Tibial nerve (tissue), 4 donors: ENCODE data around the gene PAPPA. TPM values are rescaled to one million over a fixed set of nuclear protein-coding genes. Genes with fewer than 3 reads are reported as not detected.

Experiments used
- DNase-seq, 2 donors: peaks; one replicate each; pipeline ENCODE4 v3.0.0-alpha.2; 2019; ENCODE audit warnings: low spot score in 2 of 2
- H3K27ac ChIP-seq, 4 donors: fragments of 200-600 bp; sonication (generic) in 3 of 4; one replicate each; pipeline ENCODE4 v1.5.1; 2017 to 2019; ENCODE audit warnings: mild to moderate bottlenecking in 1 of 4
- H3K27me3 ChIP-seq, 2 donors: fragments of 200-600 bp; sonication (generic) in 1 of 2; one replicate each; pipeline versions ENCODE4 v1.5.1 to v1.6.0; 2017 to 2019
- H3K36me3 ChIP-seq, 3 donors: fragments of 200-600 bp; sonication (generic); one replicate each; pipeline ENCODE4 v1.5.1; 2018 to 2019
- H3K4me1 ChIP-seq, 4 donors: fragments of 200-600 bp; sonication (generic) in 3 of 4; one replicate each; pipeline ENCODE4 v1.5.1; 2017 to 2019
- H3K4me3 ChIP-seq, 4 donors: fragments of 200-600 bp; sonication (generic) in 3 of 4; one replicate each; pipeline ENCODE4 v1.5.1; 2017 to 2019; ENCODE audit warnings: mild to moderate bottlenecking in 1 of 4, moderate library complexity in 1 of 4
- H3K9me3 ChIP-seq, 4 donors: fragments of 200-600 bp; sonication (generic) in 3 of 4; one replicate each; pipeline ENCODE4 v1.5.1; 2017 to 2019
- EP300 ChIP-seq, 2 donors: sonication (generic); formaldehyde crosslinking; IDR thresholded peaks; one replicate each; pipeline ENCODE4 v1.6.1; 2017; ENCODE audit warnings: antibody characterized with exemption in 2 of 2, mild to moderate bottlenecking in 1 of 2
- POLR2A ChIP-seq, 2 donors: fragments of 450-650 bp; IDR thresholded peaks; one replicate each; pipeline ENCODE4 v1.6.1; 2017; ENCODE audit warnings: antibody characterized with exemption in 2 of 2, mild to moderate bottlenecking in 2 of 2, moderate library complexity in 2 of 2
- WGBS, 2 donors: methylation state at CpG; one replicate each; pipeline ENCODE4 v1.1.5; 2018; 5-methylcytosine and 5-hydroxymethylcytosine counted together
- total RNA-seq, 4 donors: library from RNA; depleted of rRNA; stranded (reverse); fragments of >200 nt; gene quantifications; one replicate each; pipeline ENCODE4 v1.1.0, GENCODE V29; 2016
- TF ChIP-seq, protein P1 (sequence below), 5 experiments: fragments of 200-600 bp in 3 of 5; fragments of 450-650 bp in 2 of 5; sonication (generic) in 3 of 5; IDR thresholded peaks; one replicate each; pipeline ENCODE4 v1.5.1; 2016 to 2019; ENCODE audit warnings: antibody characterized with exemption in 5 of 5, mild to moderate bottlenecking in 3 of 5, moderate library complexity in 2 of 5

PAPPA gene
- total RNA-seq, 4 donors from 2014 or later, result 1.0 to 8.1 (median 4.0) TPM

DNA sequence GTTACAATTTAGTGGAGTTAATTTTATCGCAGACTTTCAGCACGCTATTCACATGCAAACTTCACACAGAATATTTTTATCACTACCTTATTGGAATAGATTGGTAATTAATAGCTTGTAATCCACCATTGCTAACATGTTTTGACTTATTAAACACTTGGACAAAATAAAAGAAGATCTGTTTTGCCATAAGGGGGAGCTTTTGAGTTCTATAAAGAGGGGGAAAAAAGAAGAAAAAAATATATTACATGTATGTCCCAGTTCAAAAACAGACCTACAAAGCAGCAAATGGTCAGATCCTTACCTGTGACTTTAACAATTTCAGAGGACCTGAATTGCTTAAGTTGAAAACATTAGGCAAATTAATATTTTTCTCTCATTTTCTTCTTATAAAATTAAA is 1.2 kb upstream of the PAPPA start:
- TF ChIP-seq EP300 (IDR thresholded peaks at IDR 0.05) (no peak), POLR2A (IDR thresholded peaks at IDR 0.05) (no peak)
- TF ChIP-seq, protein P1, sequence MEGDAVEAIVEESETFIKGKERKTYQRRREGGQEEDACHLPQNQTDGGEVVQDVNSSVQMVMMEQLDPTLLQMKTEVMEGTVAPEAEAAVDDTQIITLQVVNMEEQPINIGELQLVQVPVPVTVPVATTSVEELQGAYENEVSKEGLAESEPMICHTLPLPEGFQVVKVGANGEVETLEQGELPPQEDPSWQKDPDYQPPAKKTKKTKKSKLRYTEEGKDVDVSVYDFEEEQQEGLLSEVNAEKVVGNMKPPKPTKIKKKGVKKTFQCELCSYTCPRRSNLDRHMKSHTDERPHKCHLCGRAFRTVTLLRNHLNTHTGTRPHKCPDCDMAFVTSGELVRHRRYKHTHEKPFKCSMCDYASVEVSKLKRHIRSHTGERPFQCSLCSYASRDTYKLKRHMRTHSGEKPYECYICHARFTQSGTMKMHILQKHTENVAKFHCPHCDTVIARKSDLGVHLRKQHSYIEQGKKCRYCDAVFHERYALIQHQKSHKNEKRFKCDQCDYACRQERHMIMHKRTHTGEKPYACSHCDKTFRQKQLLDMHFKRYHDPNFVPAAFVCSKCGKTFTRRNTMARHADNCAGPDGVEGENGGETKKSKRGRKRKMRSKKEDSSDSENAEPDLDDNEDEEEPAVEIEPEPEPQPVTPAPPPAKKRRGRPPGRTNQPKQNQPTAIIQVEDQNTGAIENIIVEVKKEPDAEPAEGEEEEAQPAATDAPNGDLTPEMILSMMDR (IDR thresholded peaks at IDR 0.05), result peak; percentile 22 to 32 (median 27)
- no peak for DNase-seq
- Histone ChIP-seq H3K36me3 (no peaks in the 10 kb centered on the region), H3K27me3 (peaks cover 0 to 16% of the 10 kb centered on the region in 2 donors), H3K4me1 (peaks cover 0 to 46% (median 0%) of the 10 kb centered on the region in 4 donors), H3K9me3 (no peaks in the 10 kb centered on the region), H3K27ac (peak overlapping the region in 3 of 4 donors; percentile 36 to 88 (median 83)), H3K4me3 (no peak overlapping the region)
- 41 to 46% methylated on average over 2 of the region's 2 CpGs for WGBS, 2 donors

DNA sequence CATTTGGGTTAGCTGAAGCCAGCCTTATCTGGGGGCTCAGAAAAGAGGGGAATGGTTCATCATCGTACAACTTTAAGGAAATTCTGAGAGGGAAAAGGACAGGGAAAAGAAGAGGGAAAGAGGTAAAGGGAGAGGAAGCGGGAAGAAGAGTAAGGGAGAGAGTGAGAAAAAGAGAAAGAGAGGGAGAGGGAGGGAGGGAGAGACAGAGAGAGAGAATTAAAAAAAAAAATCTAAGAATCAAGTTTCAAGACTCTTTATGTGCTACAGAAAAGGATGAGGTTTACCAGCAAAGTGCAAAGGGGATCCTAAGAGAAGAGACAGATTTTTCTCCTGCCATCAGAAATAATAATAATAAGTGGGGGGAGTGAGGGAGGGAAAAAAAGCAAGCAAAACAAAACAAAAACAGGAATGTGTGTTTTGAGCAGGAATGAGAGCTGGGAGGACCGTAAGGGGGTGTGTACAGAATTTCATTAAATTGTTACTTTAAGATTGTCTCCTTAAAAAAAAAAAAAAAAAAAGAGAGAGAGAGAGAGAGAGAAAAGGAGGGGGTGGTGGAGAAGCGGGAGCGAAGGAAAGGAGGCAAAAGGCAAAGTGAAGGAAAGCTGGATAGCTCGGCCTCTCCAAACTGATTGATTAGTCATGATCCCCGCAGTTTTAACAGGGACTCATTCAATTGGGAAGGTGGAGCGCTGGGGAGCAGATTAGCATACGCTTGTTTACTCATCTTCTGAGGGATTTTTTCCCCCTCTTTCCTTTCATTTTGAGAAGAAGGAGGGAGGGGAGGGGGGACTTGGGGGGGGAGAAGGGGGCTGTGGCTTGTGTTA is 438 bp upstream of the PAPPA start:
- Histone ChIP-seq H3K4me3 (peak overlapping the region; percentile 31 to 60 (median 40)), H3K27me3 (peaks cover 0 to 16% of the 10 kb centered on the region in 2 donors), H3K9me3 (no peaks in the 10 kb centered on the region), H3K27ac (peak overlapping the region in 3 of 4 donors; percentile 36 to 88 (median 83)), H3K4me1 (peaks cover 0 to 50% (median 0%) of the 10 kb centered on the region in 4 donors), H3K36me3 (no peaks in the 10 kb centered on the region)
- DNase-seq, result no peak
- TF ChIP-seq POLR2A (IDR thresholded peaks at IDR 0.05) (no peak), EP300 (IDR thresholded peaks at IDR 0.05) (no peak)
- TF ChIP-seq, protein P1 (IDR thresholded peaks at IDR 0.05), result no peak
- WGBS, 2 donors, result 18 to 19% methylated on average over 9 of the region's 9 CpGs

DNA sequence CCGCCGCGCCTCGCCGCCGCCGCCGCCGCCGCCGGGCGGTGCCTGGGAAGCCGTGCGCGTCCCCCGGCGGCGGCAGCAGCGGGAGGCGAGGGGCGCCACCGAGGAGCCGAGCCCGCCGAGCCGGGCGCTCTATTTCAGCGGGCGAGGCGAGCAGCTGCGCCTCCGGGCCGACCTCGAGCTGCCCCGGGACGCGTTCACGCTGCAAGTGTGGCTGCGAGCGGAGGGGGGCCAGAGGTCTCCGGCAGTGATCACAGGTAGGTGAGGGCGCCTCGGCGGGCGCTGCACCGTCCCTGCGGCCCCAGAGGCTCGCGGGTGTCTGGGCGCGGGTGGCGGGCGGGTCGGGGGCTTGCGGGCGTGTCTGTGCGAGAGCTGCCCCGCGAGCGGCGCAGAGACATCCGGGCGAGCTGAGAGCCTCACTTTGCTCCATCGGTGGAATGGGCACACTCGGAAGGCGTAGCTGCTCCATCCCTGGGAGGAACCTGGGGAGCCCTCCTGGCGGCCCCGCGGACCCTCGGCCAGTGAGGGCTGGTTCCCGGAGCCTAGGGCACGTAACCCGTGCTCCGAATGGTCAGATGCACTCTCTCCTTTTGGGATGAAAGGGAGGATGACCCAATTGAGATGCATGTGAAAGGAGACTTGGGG is 864 bp downstream of the PAPPA start:
- TF ChIP-seq EP300 (IDR thresholded peaks at IDR 0.05) (no peak), POLR2A (IDR thresholded peaks at IDR 0.05) (no peak)
- TF ChIP-seq, protein P1 (IDR thresholded peaks at IDR 0.05), result no peak
- DNase-seq, result no peak
- H3K36me3 ChIP-seq, result no peaks in the 10 kb centered on the region
- H3K27ac ChIP-seq, result peak overlapping the region; percentile 41 to 88 (median 71)
- H3K27me3 ChIP-seq, result peaks cover 0 to 16% of the 10 kb centered on the region in 2 donors
- H3K9me3 ChIP-seq, result no peaks in the 10 kb centered on the region
- WGBS, 2 donors, result 3 to 6% methylated on average over 6 to 7 of the region's 74 CpGs
- H3K4me3 ChIP-seq, result peak overlapping the region; percentile 45 to 60 (median 49)
- H3K4me1 ChIP-seq, result peaks cover 0 to 50% (median 0%) of the 10 kb centered on the region in 4 donors

DNA sequence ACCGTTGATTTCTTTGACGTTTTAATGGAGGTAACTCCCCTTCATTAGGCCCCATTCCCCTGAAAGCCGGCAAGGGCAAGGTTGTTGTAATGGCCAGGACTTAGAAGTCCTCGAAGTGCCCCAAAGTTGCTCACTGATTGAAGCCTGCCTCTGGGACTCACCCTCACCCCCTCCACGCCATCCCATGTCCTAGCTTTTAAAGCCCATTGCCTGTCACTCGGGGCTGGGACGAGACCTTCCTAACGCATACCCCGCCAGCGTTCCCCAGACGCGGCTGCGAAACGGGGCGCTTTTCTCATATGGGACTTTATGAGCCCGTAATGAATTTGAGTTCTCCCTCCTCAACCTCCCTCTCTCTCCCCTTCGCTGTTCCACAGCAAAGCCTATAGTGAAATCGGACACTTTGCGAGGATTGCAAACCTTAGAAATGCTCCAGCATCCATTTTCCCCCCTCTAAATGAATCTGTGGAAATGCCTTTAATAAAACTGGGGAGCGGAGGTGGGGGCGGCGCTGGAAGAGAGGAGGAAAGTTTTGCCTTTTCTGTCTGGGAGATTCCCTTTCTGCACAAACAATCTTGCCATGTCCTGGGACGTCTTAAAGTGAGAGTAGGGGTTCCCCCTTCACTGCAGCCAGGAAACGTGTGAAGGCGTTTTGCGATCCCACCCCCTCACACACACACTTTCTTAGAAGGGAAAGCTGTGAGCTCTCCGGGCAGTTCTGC is 1.5 kb downstream of the PAPPA start:
- Histone ChIP-seq H3K36me3 (no peaks in the 10 kb centered on the region), H3K4me1 (peaks cover 0 to 50% (median 0%) of the 10 kb centered on the region in 4 donors), H3K4me3 (peak overlapping the region; percentile 45 to 60 (median 49)), H3K27ac (peak overlapping the region; percentile 41 to 88 (median 71)), H3K27me3 (peaks cover 0 to 16% of the 10 kb centered on the region in 2 donors), H3K9me3 (no peaks in the 10 kb centered on the region)
- TF ChIP-seq EP300 (IDR thresholded peaks at IDR 0.05) (no peak), POLR2A (IDR thresholded peaks at IDR 0.05) (no peak)
- TF ChIP-seq, protein P1 (IDR thresholded peaks at IDR 0.05), result no peak
- 1% methylated on average over 27 of the region's 27 CpGs for WGBS, 2 donors
- DNase-seq, result no peak
